ENCODE measurements around the gene MYL6B. TPM values are rescaled to one million over a fixed set of nuclear protein-coding genes. Genes with fewer than 3 reads are reported as not detected.

MYL6B gene
- total and polyA plus RNA-seq, 2 donors (not counting 1 experiment from before 2014, with no cell fraction given) = 71.7 to 87.7 TPM

DNA sequence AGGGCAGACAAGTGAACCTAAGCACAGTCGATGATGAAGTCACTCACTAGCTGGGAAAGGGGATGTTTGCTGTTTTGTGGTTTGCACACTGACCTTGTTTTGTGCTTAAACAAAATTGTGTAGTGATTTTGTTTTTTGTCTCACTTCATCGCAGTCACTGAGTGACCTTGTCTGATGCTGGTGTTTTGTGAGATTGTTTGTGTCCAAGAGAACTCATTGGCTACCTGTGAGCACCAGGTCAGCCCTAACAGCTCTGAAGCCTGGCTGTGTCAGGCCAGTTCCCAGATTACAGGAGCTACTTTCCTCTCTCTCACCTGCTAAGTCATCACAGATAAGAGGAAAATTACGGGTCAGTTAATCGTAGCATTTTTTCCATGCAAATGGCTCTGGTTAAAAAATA is 28.3 kb upstream of the MYL6B start:
- Histone ChIP-seq H3K4me1 (ENCODE audit: control insufficient read depth, extremely low read depth, insufficient read depth, low read length) (peaks cover 18% of the 10 kb centered on the region), H2AFZ (ENCODE audit: low read length) (no peak overlapping the region), H3K4me3 (replicated peaks in 1 of 4; ENCODE audit: control extremely low read depth in 1 of 4, insufficient read depth in 1 of 4, low read depth in 3 of 4, low read length in 4 of 4) (no peak overlapping the region), H3K9ac (ENCODE audit: insufficient read depth, low read length) (no peak overlapping the region), H3K36me3 (ENCODE audit: control insufficient read depth, insufficient read depth, low read length) (peaks cover 10% of the 10 kb centered on the region), H3K9me3 (ENCODE audit: control insufficient read depth, insufficient read depth, low read depth, low read length) (no peaks in the 10 kb centered on the region), H3K4me2 (ENCODE audit: extremely low read depth, insufficient read depth, low read length) (no peak overlapping the region), H4K20me1 (ENCODE audit: control insufficient read depth, extremely low read depth, insufficient read depth, low read length) (no peaks in the 10 kb centered on the region), H3K79me2 (ENCODE audit: control insufficient read depth, insufficient read depth, low read length) (peaks cover 11% of the 10 kb centered on the region), H3K27ac (ENCODE audit: insufficient read depth, low read length) (no peak overlapping the region), H3K27me3 (ENCODE audit: control insufficient read depth, insufficient read depth, low read length) (no peaks in the 10 kb centered on the region)
- TF ChIP-seq, protein P1, sequence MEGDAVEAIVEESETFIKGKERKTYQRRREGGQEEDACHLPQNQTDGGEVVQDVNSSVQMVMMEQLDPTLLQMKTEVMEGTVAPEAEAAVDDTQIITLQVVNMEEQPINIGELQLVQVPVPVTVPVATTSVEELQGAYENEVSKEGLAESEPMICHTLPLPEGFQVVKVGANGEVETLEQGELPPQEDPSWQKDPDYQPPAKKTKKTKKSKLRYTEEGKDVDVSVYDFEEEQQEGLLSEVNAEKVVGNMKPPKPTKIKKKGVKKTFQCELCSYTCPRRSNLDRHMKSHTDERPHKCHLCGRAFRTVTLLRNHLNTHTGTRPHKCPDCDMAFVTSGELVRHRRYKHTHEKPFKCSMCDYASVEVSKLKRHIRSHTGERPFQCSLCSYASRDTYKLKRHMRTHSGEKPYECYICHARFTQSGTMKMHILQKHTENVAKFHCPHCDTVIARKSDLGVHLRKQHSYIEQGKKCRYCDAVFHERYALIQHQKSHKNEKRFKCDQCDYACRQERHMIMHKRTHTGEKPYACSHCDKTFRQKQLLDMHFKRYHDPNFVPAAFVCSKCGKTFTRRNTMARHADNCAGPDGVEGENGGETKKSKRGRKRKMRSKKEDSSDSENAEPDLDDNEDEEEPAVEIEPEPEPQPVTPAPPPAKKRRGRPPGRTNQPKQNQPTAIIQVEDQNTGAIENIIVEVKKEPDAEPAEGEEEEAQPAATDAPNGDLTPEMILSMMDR (conservative IDR thresholded peaks at IDR 0.05 in 1 of 2, IDR thresholded peaks at IDR 0.05 in 1 of 2; ENCODE audit: low read depth in 1 of 2, low read length in 2 of 2) = no peak
- no peak for TF ChIP-seq EZH2 (IDR thresholded peaks at IDR 0.05; ENCODE audit: low read length, missing control alignments)
- DNase-seq (ENCODE audit: low read depth in 2 of 2) = no peak

DNA sequence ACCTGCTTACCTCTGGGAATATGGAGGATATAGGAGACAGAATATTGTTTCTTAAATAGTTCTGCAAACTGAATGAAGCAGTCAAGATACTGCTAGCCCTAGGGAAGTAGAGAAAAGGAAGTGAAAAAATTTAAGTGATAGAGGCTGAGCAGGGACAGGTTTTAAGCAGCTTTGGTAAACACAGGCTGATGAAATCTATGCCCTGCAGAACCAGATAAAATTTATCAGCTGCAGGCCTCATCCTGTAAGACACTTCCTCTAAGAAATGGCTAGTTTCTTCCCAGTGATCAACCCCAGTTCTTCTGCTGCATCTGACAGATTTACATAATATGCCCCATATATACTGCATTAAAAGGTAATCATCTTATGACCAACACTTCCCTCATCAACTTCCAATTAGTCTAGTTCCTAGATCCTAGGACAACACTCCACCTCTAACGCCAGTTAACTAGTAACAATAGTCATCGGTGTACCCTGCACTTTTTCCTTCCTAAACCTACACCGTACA is 25.6 kb upstream of the MYL6B start:
- Histone ChIP-seq H3K9me3 (ENCODE audit: control insufficient read depth, insufficient read depth, low read depth, low read length) (no peaks in the 10 kb centered on the region), H3K27me3 (ENCODE audit: control insufficient read depth, insufficient read depth, low read length) (no peaks in the 10 kb centered on the region), H3K9ac (ENCODE audit: insufficient read depth, low read length) (no peak overlapping the region), H3K36me3 (ENCODE audit: control insufficient read depth, insufficient read depth, low read length) (peaks cover 9% of the 10 kb centered on the region), H3K4me1 (ENCODE audit: control insufficient read depth, extremely low read depth, insufficient read depth, low read length) (peaks cover 11% of the 10 kb centered on the region), H4K20me1 (ENCODE audit: control insufficient read depth, extremely low read depth, insufficient read depth, low read length) (no peaks in the 10 kb centered on the region), H3K4me3 (replicated peaks in 1 of 4; ENCODE audit: control extremely low read depth in 1 of 4, insufficient read depth in 1 of 4, low read depth in 3 of 4, low read length in 4 of 4) (peak overlapping the region in 2 of 4 experiments; percentile 55 to 62), H3K27ac (ENCODE audit: insufficient read depth, low read length) (peak overlapping the region; percentile 54), H3K4me2 (ENCODE audit: extremely low read depth, insufficient read depth, low read length) (peak overlapping the region; percentile 65), H3K79me2 (ENCODE audit: control insufficient read depth, insufficient read depth, low read length) (peaks cover 25% of the 10 kb centered on the region), H2AFZ (ENCODE audit: low read length) (no peak overlapping the region)
- no peak for DNase-seq (ENCODE audit: low read depth in 2 of 2)
- TF ChIP-seq EZH2 (IDR thresholded peaks at IDR 0.05; ENCODE audit: low read length, missing control alignments) = no peak
- TF ChIP-seq, protein P1 (conservative IDR thresholded peaks at IDR 0.05 in 1 of 2, IDR thresholded peaks at IDR 0.05 in 1 of 2; ENCODE audit: low read depth in 1 of 2, low read length in 2 of 2) = no peak

DNA sequence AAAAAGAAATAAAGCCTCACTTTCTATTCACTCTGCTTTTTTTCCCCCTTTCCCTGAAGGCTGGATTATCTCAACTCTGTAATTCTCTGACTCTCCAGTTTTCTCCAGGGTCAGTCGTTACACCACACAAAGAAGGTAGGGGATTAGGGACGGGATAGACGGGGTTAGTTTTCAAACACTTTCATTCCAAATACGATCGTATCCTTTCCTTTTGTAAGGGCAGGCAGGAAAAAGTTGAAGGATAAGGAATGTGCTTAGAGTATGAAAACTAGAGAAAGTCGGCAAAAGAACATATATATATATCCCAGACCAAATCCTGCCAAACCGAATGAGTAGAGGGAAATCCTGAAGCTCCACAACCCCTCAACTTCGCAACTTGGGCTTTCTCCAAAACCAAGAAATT is 24.9 kb upstream of the MYL6B start:
- Histone ChIP-seq H3K4me3 (replicated peaks in 1 of 4; ENCODE audit: control extremely low read depth in 1 of 4, insufficient read depth in 1 of 4, low read depth in 3 of 4, low read length in 4 of 4) (peak overlapping the region; percentile 2 to 62 (median 36)), H3K9ac (ENCODE audit: insufficient read depth, low read length) (no peak overlapping the region), H2AFZ (ENCODE audit: low read length) (no peak overlapping the region), H3K36me3 (ENCODE audit: control insufficient read depth, insufficient read depth, low read length) (peaks cover 16% of the 10 kb centered on the region), H3K4me2 (ENCODE audit: extremely low read depth, insufficient read depth, low read length) (peak overlapping the region; percentile 65), H3K27ac (ENCODE audit: insufficient read depth, low read length) (peak overlapping the region; percentile 54), H3K9me3 (ENCODE audit: control insufficient read depth, insufficient read depth, low read depth, low read length) (no peaks in the 10 kb centered on the region), H3K27me3 (ENCODE audit: control insufficient read depth, insufficient read depth, low read length) (no peaks in the 10 kb centered on the region), H3K4me1 (ENCODE audit: control insufficient read depth, extremely low read depth, insufficient read depth, low read length) (peaks cover 11% of the 10 kb centered on the region), H4K20me1 (ENCODE audit: control insufficient read depth, extremely low read depth, insufficient read depth, low read length) (no peaks in the 10 kb centered on the region), H3K79me2 (ENCODE audit: control insufficient read depth, insufficient read depth, low read length) (peaks cover 25% of the 10 kb centered on the region)
- TF ChIP-seq, protein P1 (conservative IDR thresholded peaks at IDR 0.05 in 1 of 2, IDR thresholded peaks at IDR 0.05 in 1 of 2; ENCODE audit: low read depth in 1 of 2, low read length in 2 of 2) = no peak
- TF ChIP-seq EZH2 (IDR thresholded peaks at IDR 0.05; ENCODE audit: low read length, missing control alignments) = no peak
- DNase-seq (ENCODE audit: low read depth in 2 of 2) = no peak

Measured in fibroblast of lung (primary cell).